Progenitor cell of endocrine pancreas (in vitro differentiated cells): ENCODE data around the gene ATF6. TPM values are rescaled to one million over a fixed set of nuclear protein-coding genes. Genes with fewer than 3 reads are reported as not detected.

Experiments used
- DNase-seq: peaks from one replicate; pipeline ENCODE4 v3.0.0; 2021; ENCODE audit warnings: low spot score; ENCODE audit not compliant: unreplicated experiment
- H3K27ac Mint-ChIP-seq: 2 replicates; pipeline ENCODE4 v1.8.0; 2021; ENCODE audit warnings: mild to moderate bottlenecking, moderate library complexity, mixed read lengths
- H3K27me3 Mint-ChIP-seq: 2 replicates; pipeline ENCODE4 v1.8.0; 2021; ENCODE audit warnings: mixed read lengths
- H3K36me3 Mint-ChIP-seq: 2 replicates; pipeline ENCODE4 v1.8.0; 2022; ENCODE audit warnings: mixed read lengths; ENCODE audit not compliant: insufficient read depth
- H3K4me1 Mint-ChIP-seq: 2 replicates; pipeline ENCODE4 v1.8.0; 2021; ENCODE audit warnings: low read depth, mixed read lengths
- H3K4me3 Mint-ChIP-seq: 2 replicates; pipeline ENCODE4 v1.8.0; 2021; ENCODE audit warnings: low read depth, mild to moderate bottlenecking, moderate library complexity, mixed read lengths
- H3K9me3 Mint-ChIP-seq: 2 replicates; pipeline ENCODE4 v1.8.0; 2021; ENCODE audit warnings: low read depth, mixed read lengths
- CTCF ChIP-seq: fragments of 200-600 bp; sonication (generic); IDR thresholded peaks from one replicate; pipeline ENCODE4 v1.5.0; 2021; ENCODE audit warnings: antibody characterized with exemption, mild to moderate bottlenecking; ENCODE audit not compliant: unreplicated experiment
- total RNA-seq: library from RNA; stranded (reverse); gene quantifications from 2 replicates; pipeline ENCODE4 v1.2.1, GENCODE V29; 2021

Gene ATF6
- total RNA-seq, 1 donor from 2014 or later: 20.4 TPM

- H3K4me3 Mint-ChIP-seq: no peak overlapping the region
- no peaks in the 10 kb centered on the region for H3K4me1 Mint-ChIP-seq
- no peaks in the 10 kb centered on the region for H3K36me3 Mint-ChIP-seq
- peaks cover 3% of the 10 kb centered on the region for H3K9me3 Mint-ChIP-seq
- no peaks in the 10 kb centered on the region for H3K27me3 Mint-ChIP-seq
- no peak for TF ChIP-seq CTCF
- H3K27ac Mint-ChIP-seq: no peak overlapping the region
- DNase-seq: no peak
These were observed 221.8 kb downstream of the ATF6 start for GRCh38 chr1:161987872-161988271.

GRCh38 chr1:161988413-161988812, 222.3 kb downstream of the ATF6 start:
- TF ChIP-seq CTCF: no peak
- no peak for DNase-seq
- H3K4me1 Mint-ChIP-seq: no peaks in the 10 kb centered on the region
- H3K9me3 Mint-ChIP-seq: peaks cover 3% of the 10 kb centered on the region
- H3K4me3 Mint-ChIP-seq: no peak overlapping the region
- no peaks in the 10 kb centered on the region for H3K27me3 Mint-ChIP-seq
- no peak overlapping the region for H3K27ac Mint-ChIP-seq
- H3K36me3 Mint-ChIP-seq: no peaks in the 10 kb centered on the region

GRCh38 chr1:161989108-161989507, 223.0 kb downstream of the ATF6 start:
- no peak for DNase-seq
- no peak for TF ChIP-seq CTCF
- Mint-ChIP-seq H3K27me3 (no peaks in the 10 kb centered on the region), H3K4me1 (no peaks in the 10 kb centered on the region), H3K9me3 (peaks cover 3% of the 10 kb centered on the region), H3K36me3 (no peaks in the 10 kb centered on the region), H3K27ac (no peak overlapping the region), H3K4me3 (no peak overlapping the region)

- H3K4me3 Mint-ChIP-seq: no peak overlapping the region
- H3K4me1 Mint-ChIP-seq: no peaks in the 10 kb centered on the region
- DNase-seq: no peak
- H3K9me3 Mint-ChIP-seq: peaks cover 3% of the 10 kb centered on the region
- TF ChIP-seq CTCF: no peak
- H3K36me3 Mint-ChIP-seq: no peaks in the 10 kb centered on the region
- no peak overlapping the region for H3K27ac Mint-ChIP-seq
- H3K27me3 Mint-ChIP-seq: no peaks in the 10 kb centered on the region
These were observed 223.7 kb downstream of the ATF6 start for GRCh38 chr1:161989786-161990185.

GRCh38 chr1:161993576-161993975, 227.5 kb downstream of the ATF6 start:
- H3K4me1 Mint-ChIP-seq: no peaks in the 10 kb centered on the region
- no peak overlapping the region for H3K27ac Mint-ChIP-seq
- H3K27me3 Mint-ChIP-seq: no peaks in the 10 kb centered on the region
- DNase-seq: no peak
- no peaks in the 10 kb centered on the region for H3K36me3 Mint-ChIP-seq
- TF ChIP-seq CTCF: no peak
- H3K4me3 Mint-ChIP-seq: no peak overlapping the region
- no peaks in the 10 kb centered on the region for H3K9me3 Mint-ChIP-seq
